Measurements from ENCODE around the gene RUBCN. TPM values are rescaled to one million over a fixed set of nuclear protein-coding genes. Genes with fewer than 3 reads are reported as not detected.
A peak's percentile ranks its signal among the peaks of the same experiment; 100 is the strongest.

RUBCN gene
- 10 to 100 TPM; 26.9 to 44.3 (median 35.0) TPM for total RNA-seq

- intact Hi-C loops (cut with DNase I) = no loop called here
- H3K27me3 ChIP-seq = no peaks in the 10 kb centered on the region
- TF ChIP-seq CTCF (IDR thresholded peaks at IDR 0.05) (peak in 1 of 6 experiments; percentile 19), POLR2A (IDR thresholded peaks at IDR 0.05) (peak in 3 of 4 donors; percentile 55 to 94 (median 77))
- H3K4me3 ChIP-seq = peak within 1 kb of the TSS; percentile 70 to 99 (median 78)
- 0% methylated on average over 25 of the region's 92 CpGs; no CpG with 5 or more reads in 1 of the 2 donors for WGBS, 2 donors
- H3K4me1 ChIP-seq = peaks cover 12 to 34% (median 18%) of the 10 kb centered on the region in 3 donors
- peak; percentile 80 for DNase-seq
- no peaks in the 10 kb centered on the region for H3K36me3 ChIP-seq
- peak within 1 kb of the TSS; percentile 90 to 91 (median 90) for H3K27ac ChIP-seq
- H3K9me3 ChIP-seq = no peaks in the 10 kb centered on the region
Measured at GRCh38 chr3:197736491-197737318, at the start of gene RUBCN. Gene RUBCN, minus strand, starts transcription at chr3:197736904. Its CDS starts 185 bp downstream, at chr3:197736719.

GRCh38 chr3:197784019-197784585 is 47.4 kb upstream of the RUBCN start:
- no peak for DNase-seq

GRCh38 chr3:197782230-197782629 is 45.5 kb upstream of the RUBCN start:
- no peak for DNase-seq
- 69 to 77% methylated on average over 4 of the region's 4 CpGs for WGBS, 2 donors
- Histone ChIP-seq H3K36me3 (peaks cover 7 to 92% (median 29%) of the 10 kb centered on the region in 3 donors), H3K9me3 (no peaks in the 10 kb centered on the region), H3K27me3 (no peaks in the 10 kb centered on the region), H3K27ac (no peak overlapping the region), H3K4me1 (peaks cover 0 to 3% (median 0%) of the 10 kb centered on the region in 3 donors), H3K4me3 (no peak overlapping the region)
- intact Hi-C loops (cut with DNase I) = no loop called here
- no peak for TF ChIP-seq POLR2A (IDR thresholded peaks at IDR 0.05)
- no peak for TF ChIP-seq CTCF (IDR thresholded peaks at IDR 0.05)

More at GRCh38 chr3:197784019-197784585, 47.4 kb upstream of the RUBCN start:
- peaks cover 7 to 73% (median 20%) of the 10 kb centered on the region in 3 donors for H3K36me3 ChIP-seq
- H3K27me3 ChIP-seq = no peaks in the 10 kb centered on the region
- H3K9me3 ChIP-seq = no peaks in the 10 kb centered on the region
- H3K4me3 ChIP-seq = no peak overlapping the region
- intact Hi-C loops (cut with DNase I) = no loop called here
- no peak overlapping the region for H3K27ac ChIP-seq
- WGBS, 2 donors = 80 to 93% methylated on average over 5 to 7 of the region's 7 CpGs
- TF ChIP-seq POLR2A (IDR thresholded peaks at IDR 0.05) = no peak
- TF ChIP-seq CTCF (IDR thresholded peaks at IDR 0.05) = no peak
- peaks cover 0 to 12% (median 0%) of the 10 kb centered on the region in 3 donors for H3K4me1 ChIP-seq

- Histone ChIP-seq H3K9me3 (no peaks in the 10 kb centered on the region), H3K36me3 (peaks cover 7 to 99% (median 35%) of the 10 kb centered on the region in 3 donors), H3K27me3 (no peaks in the 10 kb centered on the region), H3K4me1 (no peaks in the 10 kb centered on the region), H3K27ac (no peak overlapping the region), H3K4me3 (no peak overlapping the region)
- WGBS, 2 donors = 74 to 84% methylated on average over 7 of the region's 7 CpGs
- DNase-seq = no peak
- intact Hi-C loops (cut with DNase I) = no loop called here
- no peak for TF ChIP-seq POLR2A (IDR thresholded peaks at IDR 0.05)
- no peak for TF ChIP-seq CTCF (IDR thresholded peaks at IDR 0.05)
Measured at GRCh38 chr3:197775317-197775716, 38.6 kb upstream of the RUBCN start.

GRCh38 chr3:197761784-197762183 is 25.1 kb upstream of the RUBCN start:
- intact Hi-C loops (cut with DNase I) = no loop called here
- Histone ChIP-seq H3K27ac (no peak overlapping the region), H3K36me3 (peaks cover 5 to 100% (median 23%) of the 10 kb centered on the region in 3 donors), H3K4me1 (no peaks in the 10 kb centered on the region), H3K4me3 (no peak overlapping the region), H3K27me3 (no peaks in the 10 kb centered on the region), H3K9me3 (no peaks in the 10 kb centered on the region)
- DNase-seq = no peak
- TF ChIP-seq CTCF (IDR thresholded peaks at IDR 0.05) (no peak), POLR2A (IDR thresholded peaks at IDR 0.05) (no peak)

All from esophagus squamous epithelium (tissue), 5 donors.